Naive thymus-derived CD8-positive, alpha-beta T cell (primary cell): Measurements from ENCODE around the gene ERMARD. TPM values are rescaled to one million over a fixed set of nuclear protein-coding genes. Genes with fewer than 3 reads are reported as not detected.

Experiments used
- ATAC-seq, 2 donors: fragments of 150-1000 bp; cut with Tn5 transposase in 1 of 2; sonication (Bioruptor Pico), chemical (Tn5 transposase) in 1 of 2; 1 replicate in 1 of 2; 2 replicates in 1 of 2; pipeline ENCODE4 v1.10.0; 2021; ENCODE audit warnings: mild to moderate bottlenecking in 2 of 2, moderate library complexity in 2 of 2
- POLR2A ChIA-PET: fragments of 350-600 bp; sonication (Branson Sonifier 250); formaldehyde crosslinking; loops from one replicate; lab custom pipeline; 2021; ENCODE audit warnings: antibody characterized with exemption; lab: Charles Lee
- DNase-seq, 10 donors: peaks; one replicate each; pipeline versions ENCODE4 v3.0.0 to v3.0.0-alpha.2; 2020 to 2022
- H3K27ac Mint-ChIP-seq, 10 donors: one replicate each; pipeline ENCODE4 v1.8.0; 2020 to 2022; ENCODE audit warnings: mild to moderate bottlenecking in 10 of 10, mixed read lengths in 10 of 10, moderate library complexity in 4 of 10, inconsistent platforms in 1 of 10
- H3K27me3 Mint-ChIP-seq, 5 donors: one replicate each; pipeline ENCODE4 v1.8.0; 2021 to 2022; ENCODE audit warnings: mixed read lengths in 5 of 5
- H3K36me3 Mint-ChIP-seq, 3 donors: one replicate each; pipeline ENCODE4 v1.8.0; 2020 to 2022; ENCODE audit warnings: mixed read lengths in 3 of 3, mild to moderate bottlenecking in 2 of 3, inconsistent platforms in 1 of 3
- H3K4me1 Mint-ChIP-seq, 4 donors: one replicate each; pipeline ENCODE4 v1.8.0; 2021 to 2022; ENCODE audit warnings: mixed read lengths in 4 of 4
- H3K4me3 Mint-ChIP-seq, 10 donors: one replicate each; pipeline ENCODE4 v1.8.0; 2020 to 2022; ENCODE audit warnings: mild to moderate bottlenecking in 10 of 10, mixed read lengths in 10 of 10, moderate library complexity in 6 of 10, inconsistent platforms in 1 of 10
- H3K9me3 Mint-ChIP-seq, 9 donors: one replicate each; pipeline ENCODE4 v1.8.0; 2020 to 2022; ENCODE audit warnings: mixed read lengths in 9 of 9, mild to moderate bottlenecking in 3 of 9, inconsistent platforms in 1 of 9, moderate library complexity in 1 of 9
- polyA plus RNA-seq, 3 donors: library from polyadenylated mRNA; unstranded; fragments of 300-500 nt; fragmentation: Illumina TruSeq; gene quantifications; one replicate each; pipeline ENCODE4 v1.2.3, GENCODE V29; 2021
- total RNA-seq, 8 experiments: library from RNA in 2 of 8; stranded (reverse) in 2 of 8; gene quantifications; one replicate each; pipeline ENCODE4 v1.2.3 and lab custom pipeline; 2021 to 2026

Gene ERMARD
- total and polyA plus RNA-seq, 5 experiments from 2014 or later, result 9.2 to 41.5 (median 12.4) TPM

DNA sequence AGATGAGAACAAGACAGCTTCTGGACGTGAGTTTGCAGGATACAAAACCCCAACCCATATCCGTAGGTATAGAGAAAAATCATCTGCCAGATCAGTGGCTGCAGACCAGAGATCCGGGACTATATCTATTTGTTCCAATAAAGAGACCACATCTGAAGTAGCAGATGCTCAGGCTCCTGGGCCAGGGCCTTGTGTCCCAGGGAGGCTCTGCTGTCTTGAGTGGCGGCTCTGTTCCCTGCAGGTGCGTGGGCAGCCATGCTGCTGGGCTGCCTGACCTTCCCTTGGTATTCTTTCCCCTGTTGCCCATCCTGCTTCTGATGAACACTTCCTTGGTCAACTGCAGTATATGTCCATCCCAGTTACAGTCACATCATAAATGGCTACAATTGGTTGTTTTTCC is 34.9 kb downstream of the ERMARD start:
- DNase-seq, result no peak
- ATAC-seq, result no peak
- no peak overlapping the region for H3K27ac Mint-ChIP-seq
- POLR2A ChIA-PET, result no interaction called here
- H3K36me3 Mint-ChIP-seq, result peaks cover 13 to 18% (median 17%) of the 10 kb centered on the region in 3 donors
- peaks cover 2 to 13% (median 10%) of the 10 kb centered on the region in 5 donors for H3K27me3 Mint-ChIP-seq
- peaks cover 0 to 18% (median 3%) of the 10 kb centered on the region in 9 donors for H3K9me3 Mint-ChIP-seq
- peaks cover 6 to 17% (median 14%) of the 10 kb centered on the region in 4 donors for H3K4me1 Mint-ChIP-seq
- no peak overlapping the region for H3K4me3 Mint-ChIP-seq

DNA sequence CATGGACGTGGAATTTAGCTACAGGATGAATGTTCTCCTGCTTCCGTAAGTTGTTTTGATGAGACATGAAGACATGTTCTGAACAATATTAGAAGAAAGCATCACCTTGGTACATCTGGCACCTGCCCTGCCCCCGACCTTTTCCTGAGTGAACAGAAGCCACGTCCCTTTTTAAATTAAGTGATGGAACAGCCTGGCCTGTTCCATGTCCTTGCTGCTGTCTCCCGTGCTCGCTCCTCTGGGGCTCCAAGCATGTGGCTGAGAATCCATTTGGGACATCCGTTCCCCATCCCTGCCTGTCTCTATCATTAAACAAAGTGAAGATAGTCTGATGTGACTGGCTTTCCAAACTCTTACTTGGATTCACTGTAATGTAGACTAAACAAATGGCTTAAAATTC is 36.4 kb downstream of the ERMARD start:
- Mint-ChIP-seq H3K27ac (no peak overlapping the region), H3K4me3 (no peak overlapping the region), H3K9me3 (peaks cover 0 to 13% (median 1%) of the 10 kb centered on the region in 9 donors), H3K36me3 (peaks cover 9 to 15% (median 14%) of the 10 kb centered on the region in 3 donors), H3K4me1 (peaks cover 7 to 18% (median 16%) of the 10 kb centered on the region in 4 donors), H3K27me3 (peaks cover 10 to 28% (median 24%) of the 10 kb centered on the region in 5 donors)
- POLR2A ChIA-PET, result no interaction called here
- ATAC-seq (no peak), DNase-seq (no peak)

GRCh38 chr6:169788809-169789145 is 37.4 kb downstream of the ERMARD start:
- peak overlapping the region in 8 of 10 donors; percentile 26 to 90 (median 48) for H3K4me3 Mint-ChIP-seq
- H3K27ac Mint-ChIP-seq, result no peak overlapping the region
- ATAC-seq (no peak), DNase-seq (no peak)
- peaks cover 3 to 6% (median 6%) of the 10 kb centered on the region in 3 donors for H3K36me3 Mint-ChIP-seq
- POLR2A ChIA-PET, result interaction anchor here (1.8 kb wide), 1 partner anchor 15 kb away, joined by 7 read pairs; no protein-coding TSS in a partner anchor
- peaks cover 0 to 5% (median 0%) of the 10 kb centered on the region in 9 donors for H3K9me3 Mint-ChIP-seq
- H3K27me3 Mint-ChIP-seq, result peaks cover 18 to 37% (median 33%) of the 10 kb centered on the region in 5 donors
- peaks cover 7 to 18% (median 16%) of the 10 kb centered on the region in 4 donors for H3K4me1 Mint-ChIP-seq

GRCh38 chr6:169789146-169789943 is 37.9 kb downstream of the ERMARD start:
- H3K27ac Mint-ChIP-seq, result peak overlapping the region in 2 of 10 donors; percentile 34 to 62
- peaks cover 18 to 43% (median 38%) of the 10 kb centered on the region in 5 donors for H3K27me3 Mint-ChIP-seq
- peaks cover 0 to 3% (median 0%) of the 10 kb centered on the region in 9 donors for H3K9me3 Mint-ChIP-seq
- POLR2A ChIA-PET, result interaction anchor here (0.8 to 1.8 kb wide), 4 partner anchors 14 to 483 kb away, joined by 3 to 7 read pairs (median 4); partner anchors contain the start of genes C6orf120 and WDR27
- ATAC-seq (no peak), DNase-seq (no peak)
- peaks cover 7 to 18% (median 16%) of the 10 kb centered on the region in 4 donors for H3K4me1 Mint-ChIP-seq
- H3K36me3 Mint-ChIP-seq, result peaks cover 0 to 2% (median 0%) of the 10 kb centered on the region in 3 donors
- peak overlapping the region; percentile 75 to 90 (median 86) for H3K4me3 Mint-ChIP-seq

- POLR2A ChIA-PET, result interaction anchor here (0.8 to 1.8 kb wide), 4 partner anchors 13 to 482 kb away, joined by 3 to 7 read pairs (median 4); partner anchors contain the start of genes C6orf120 and WDR27
- peak; percentile 97 to 99 for ATAC-seq
- DNase-seq, result peak; percentile 47 to 78 (median 68)
- Mint-ChIP-seq H3K4me1 (peaks cover 7 to 18% (median 16%) of the 10 kb centered on the region in 4 donors), H3K4me3 (peak overlapping the region; percentile 75 to 90 (median 86)), H3K27me3 (peaks cover 18 to 52% (median 41%) of the 10 kb centered on the region in 5 donors), H3K27ac (peak overlapping the region in 5 of 10 donors; percentile 4 to 62 (median 31)), H3K9me3 (no peaks in the 10 kb centered on the region), H3K36me3 (peaks cover 0 to 2% (median 0%) of the 10 kb centered on the region in 3 donors)
Observed at GRCh38 chr6:169789944-169790927, 38.8 kb downstream of the ERMARD start.

DNA sequence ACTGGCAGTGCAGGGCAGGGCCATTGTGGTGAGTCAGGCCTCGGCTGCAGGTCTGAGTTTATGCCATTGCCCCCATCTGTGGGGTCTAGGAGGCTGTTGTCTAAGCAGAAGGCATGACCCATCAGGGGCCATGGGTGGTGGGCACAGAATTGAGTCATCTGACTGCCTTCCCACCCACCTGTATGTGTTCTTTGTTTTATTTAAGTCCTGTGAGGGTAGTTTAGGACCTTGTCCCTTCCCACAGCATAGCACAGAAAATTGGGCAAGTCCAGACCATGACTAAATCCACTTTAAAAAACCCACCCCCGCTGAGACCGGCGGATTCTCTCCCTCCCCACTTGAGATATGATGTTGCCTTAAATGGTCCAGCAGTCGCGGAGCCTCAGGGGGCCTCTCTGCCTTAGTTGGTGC is 40.3 kb downstream of the ERMARD start:
- H3K4me1 Mint-ChIP-seq, result peaks cover 7 to 18% (median 16%) of the 10 kb centered on the region in 4 donors
- POLR2A ChIA-PET, result no interaction called here
- peaks cover 0 to 2% (median 0%) of the 10 kb centered on the region in 3 donors for H3K36me3 Mint-ChIP-seq
- H3K4me3 Mint-ChIP-seq, result peak overlapping the region in 5 of 10 donors; percentile 31 to 79 (median 66)
- ATAC-seq (no peak), DNase-seq (no peak)
- H3K9me3 Mint-ChIP-seq, result no peaks in the 10 kb centered on the region
- H3K27me3 Mint-ChIP-seq, result peaks cover 25 to 66% (median 48%) of the 10 kb centered on the region in 5 donors
- no peak overlapping the region for H3K27ac Mint-ChIP-seq

GRCh38 chr6:169792306-169793015 is 41.0 kb downstream of the ERMARD start:
- POLR2A ChIA-PET, result no interaction called here
- Mint-ChIP-seq H3K27me3 (peaks cover 25 to 73% (median 52%) of the 10 kb centered on the region in 5 donors), H3K36me3 (peaks cover 0 to 2% (median 0%) of the 10 kb centered on the region in 3 donors), H3K27ac (no peak overlapping the region), H3K9me3 (no peaks in the 10 kb centered on the region), H3K4me1 (peaks cover 7 to 18% (median 16%) of the 10 kb centered on the region in 4 donors), H3K4me3 (no peak overlapping the region)
- DNase-seq, result no peak
- ATAC-seq, result no peak

- no peaks in the 10 kb centered on the region for H3K9me3 Mint-ChIP-seq
- H3K4me3 Mint-ChIP-seq, result no peak overlapping the region
- DNase-seq, result no peak
- peaks cover 29 to 83% (median 57%) of the 10 kb centered on the region in 5 donors for H3K27me3 Mint-ChIP-seq
- ATAC-seq, result no peak
- no peak overlapping the region for H3K27ac Mint-ChIP-seq
- POLR2A ChIA-PET, result no interaction called here
- peaks cover 0 to 2% (median 0%) of the 10 kb centered on the region in 3 donors for H3K36me3 Mint-ChIP-seq
- H3K4me1 Mint-ChIP-seq, result peaks cover 7 to 18% (median 16%) of the 10 kb centered on the region in 4 donors
Observed at GRCh38 chr6:169793408-169793807, 42.0 kb downstream of the ERMARD start.

DNA sequence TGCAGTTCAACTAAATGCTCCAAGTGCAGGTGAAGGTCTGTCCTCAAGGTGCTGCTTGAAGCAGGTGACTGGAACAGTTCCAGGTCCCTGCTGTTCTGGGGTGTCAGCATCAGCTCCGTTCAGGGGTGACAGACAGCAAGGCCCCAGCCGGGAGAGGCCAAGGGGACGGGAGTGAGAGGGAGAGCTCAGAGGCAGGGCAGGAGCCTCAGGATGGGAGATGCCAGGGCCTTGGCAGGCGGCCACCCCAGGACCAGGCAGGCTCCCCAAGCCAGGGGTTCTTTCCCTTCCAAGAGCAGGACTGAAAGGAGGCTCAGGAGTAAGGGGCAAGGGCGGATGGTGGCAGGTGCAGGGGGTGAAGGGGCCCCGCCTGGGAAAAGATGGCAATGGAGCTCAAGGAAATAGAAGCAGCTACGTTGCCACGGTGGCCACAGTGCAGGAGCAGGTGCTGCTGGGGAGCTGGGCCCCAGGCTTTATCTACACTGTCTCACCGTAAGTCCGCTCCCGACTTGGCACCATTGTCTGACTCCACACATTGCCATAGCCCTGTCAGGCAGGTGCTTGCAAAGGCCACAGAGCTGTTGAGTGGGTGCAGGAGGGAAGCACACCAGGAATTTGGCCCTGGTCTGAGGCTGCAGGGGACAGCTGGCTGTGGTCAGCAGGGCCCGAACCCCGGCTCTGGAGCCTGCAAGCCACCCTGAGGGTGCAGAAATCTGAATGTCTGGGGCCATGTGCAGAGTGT is 43.1 kb downstream of the ERMARD start:
- POLR2A ChIA-PET, result no interaction called here
- Mint-ChIP-seq H3K27me3 (peaks cover 32 to 94% (median 67%) of the 10 kb centered on the region in 5 donors), H3K27ac (no peak overlapping the region), H3K9me3 (no peaks in the 10 kb centered on the region), H3K4me3 (no peak overlapping the region), H3K36me3 (peaks cover 0 to 2% (median 0%) of the 10 kb centered on the region in 3 donors), H3K4me1 (peaks cover 5 to 18% (median 15%) of the 10 kb centered on the region in 4 donors)
- DNase-seq, result no peak
- ATAC-seq, result no peak

DNA sequence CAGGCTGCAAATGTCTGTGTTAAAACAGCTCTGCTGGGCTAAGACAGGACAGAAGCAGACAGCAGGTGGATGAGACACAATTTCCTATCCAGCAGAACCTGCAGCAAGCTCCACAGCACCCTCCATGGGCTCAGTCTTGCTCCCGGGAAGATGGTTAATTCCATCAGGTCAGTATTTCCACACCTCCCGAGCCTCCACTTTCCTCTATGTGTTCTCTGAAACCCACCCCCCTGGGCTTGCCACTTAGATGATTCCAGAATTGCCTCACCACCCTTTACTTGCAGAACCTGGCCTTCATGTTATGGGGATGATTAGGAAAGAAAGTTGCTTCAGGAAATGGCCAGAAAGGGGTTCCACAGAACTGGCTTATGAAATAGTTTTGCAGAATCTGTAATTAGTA is 43.8 kb downstream of the ERMARD start:
- peaks cover 36 to 94% (median 69%) of the 10 kb centered on the region in 5 donors for H3K27me3 Mint-ChIP-seq
- no peak overlapping the region for H3K4me3 Mint-ChIP-seq
- H3K27ac Mint-ChIP-seq, result no peak overlapping the region
- peaks cover 5 to 14% (median 9%) of the 10 kb centered on the region in 4 donors for H3K4me1 Mint-ChIP-seq
- POLR2A ChIA-PET, result no interaction called here
- H3K36me3 Mint-ChIP-seq, result peaks cover 0 to 2% (median 0%) of the 10 kb centered on the region in 3 donors
- no peak for ATAC-seq
- no peaks in the 10 kb centered on the region for H3K9me3 Mint-ChIP-seq
- no peak for DNase-seq
